Pancreas (tissue), 10 donors: ENCODE measurements around the gene TFAP2E. TPM values are rescaled to one million over a fixed set of nuclear protein-coding genes. Genes with fewer than 3 reads are reported as not detected.

ENCODE experiments used
- ATAC-seq, 4 donors: fragments of 200-7000 bp; cut with Tn5 transposase; one replicate each; pipeline versions ENCODE4 v1.8.0 to v1.9.1; 2020; ENCODE audit warnings: mild to moderate bottlenecking in 4 of 4, moderate library complexity in 4 of 4
- DNase-seq, 6 donors: peaks; one replicate each; pipeline ENCODE4 v3.0.0-alpha.2; 2020
- FAIRE-seq: peaks from 2 replicates; lab custom pipeline; 2012; peaks lifted over from hg19 to GRCh38; lab: Jason Lieb, UNC
- H3K27ac ChIP-seq, 4 donors: fragments of 200-600 bp; sonication (generic); 1 replicate in 3 of 4; 2 replicates in 1 of 4; pipeline versions ENCODE4 v1.5.0 to v1.8.0; 2020
- H3K27me3 ChIP-seq, 4 donors: fragments of 200-600 bp; one replicate each; pipeline ENCODE4 v1.8.0; 2021
- H3K36me3 ChIP-seq, 3 donors: fragments of 200-600 bp; sonication (generic) in 1 of 3; one replicate each; pipeline versions ENCODE4 v1.5.0 to v1.8.0; 2020 to 2021
- H3K4me1 ChIP-seq, 3 donors: fragments of 200-600 bp; one replicate each; pipeline ENCODE4 v1.8.0; 2021
- H3K4me3 ChIP-seq, 4 donors: fragments of 200-600 bp; sonication (generic) in 2 of 4; one replicate each; pipeline versions ENCODE4 v1.5.0 to v1.8.0; 2020 to 2021
- H3K9me3 ChIP-seq, 4 donors: fragments of 200-600 bp; one replicate each; pipeline ENCODE4 v1.8.0; 2021
- CTCF ChIP-seq, 4 donors: fragments of 200-600 bp; sonication (generic) in 3 of 4; IDR thresholded peaks; one replicate each; pipeline versions ENCODE4 v1.5.0 to v1.8.0; 2021; ENCODE audit warnings: antibody characterized with exemption in 4 of 4
- WGBS, 2 donors: extraction: QIAGEN DNeasy Blood & Tissue Kit; methylation state at CpG; one replicate each; pipeline ENCODE4 v1.1.7; 2013; 5-methylcytosine and 5-hydroxymethylcytosine counted together
- intact Hi-C, 3 donors: fragments of 100-400 bp; cut with DNase I; formaldehyde crosslinking; loops; one replicate each; pipeline versions ENCODE4 v1.11.1 to v1.14.2; 2022
- polyA plus RNA-seq, 2 donors: library from polyadenylated mRNA; stranded (reverse); fragments of 200-250 nt; gene quantifications; one replicate each; pipeline ENCODE4 v1.2.3, GENCODE V29; 2013
- total RNA-seq, 6 donors: library from RNA; stranded (reverse); fragmentation: NEBNext Ultra II Directional in 4 of 6; extraction: Animal tissue kit (Norgen Biotek cat#: 25700) in 4 of 6; gene quantifications; one replicate each; pipeline versions ENCODE4 v1.2.1 to v1.2.4, GENCODE V29; 2021 to 2023
- donor health status: healthy with polysubstance abuse.
- donor health status: DM: no; HTN: no; CAD: no; lungs with moderate emphysema.
- donor health status: DM: no; HTN: no; CAD: no.
- donor health status: control.
- donor health status: control.
- donor health status: Bipolar disorder and iron deficiency.
- donor health status: DM: yes; HTN: yes; CAD: no.
- donor health status: DM: no; HTN: no; CAD: no.
- donor health status: DM: no; HTN: no; CAD: no.
- donor health status: DM: yes; HTN: yes; CAD: no.

The TFAP2E gene
- total and polyA plus RNA-seq, 8 donors, result 0.08 to 2.0 (median 0.25) TPM

GRCh38 chr1:35591211-35591610 lies 18.1 kb downstream of the TFAP2E start:
- ATAC-seq (no peak), DNase-seq (no peak), FAIRE-seq (no peak)
- H3K9me3 ChIP-seq, result no peaks in the 10 kb centered on the region
- 90 to 94% methylated on average over 8 of the region's 8 CpGs for WGBS, 2 donors
- H3K36me3 ChIP-seq, result no peaks in the 10 kb centered on the region
- no peaks in the 10 kb centered on the region for H3K4me1 ChIP-seq
- H3K4me3 ChIP-seq, result no peak overlapping the region
- no peak overlapping the region for H3K27ac ChIP-seq
- TF ChIP-seq CTCF (IDR thresholded peaks at IDR 0.05), result no peak
- intact Hi-C loops, result no loop called here
- H3K27me3 ChIP-seq, result no peaks in the 10 kb centered on the region

- ATAC-seq (no peak), DNase-seq (no peak), FAIRE-seq (no peak)
- no peaks in the 10 kb centered on the region for H3K27me3 ChIP-seq
- no peaks in the 10 kb centered on the region for H3K36me3 ChIP-seq
- H3K4me1 ChIP-seq, result no peaks in the 10 kb centered on the region
- H3K27ac ChIP-seq, result no peak overlapping the region
- WGBS, 2 donors, result 53 to 60% methylated on average over 8 of the region's 8 CpGs
- no peaks in the 10 kb centered on the region for H3K9me3 ChIP-seq
- no peak overlapping the region for H3K4me3 ChIP-seq
- intact Hi-C loops, result no loop called here
- TF ChIP-seq CTCF (IDR thresholded peaks at IDR 0.05), result no peak
These were observed 20.1 kb downstream of the TFAP2E start for GRCh38 chr1:35592991-35593769.

- FAIRE-seq (no peak), DNase-seq (no peak), ATAC-seq (no peak)
- TF ChIP-seq CTCF (IDR thresholded peaks at IDR 0.05), result no peak
- Histone ChIP-seq H3K4me3 (no peak overlapping the region), H3K27ac (no peak overlapping the region), H3K4me1 (no peaks in the 10 kb centered on the region), H3K36me3 (no peaks in the 10 kb centered on the region), H3K27me3 (no peaks in the 10 kb centered on the region), H3K9me3 (no peaks in the 10 kb centered on the region)
- 92 to 95% methylated on average over 9 of the region's 9 CpGs for WGBS, 2 donors
- intact Hi-C loops, result no loop called here
These were observed 21.1 kb downstream of the TFAP2E start for GRCh38 chr1:35594005-35594760.

GRCh38 chr1:35595684-35596083 lies 22.6 kb downstream of the TFAP2E start:
- no peak for ATAC-seq
- no peak for FAIRE-seq
- WGBS, 2 donors, result 84 to 92% methylated on average over 7 of the region's 7 CpGs
- Histone ChIP-seq H3K4me1 (no peaks in the 10 kb centered on the region), H3K27ac (no peak overlapping the region), H3K36me3 (no peaks in the 10 kb centered on the region), H3K4me3 (no peak overlapping the region), H3K27me3 (no peaks in the 10 kb centered on the region), H3K9me3 (no peaks in the 10 kb centered on the region)
- DNase-seq, result peak in 1 of 6 donors; percentile 3
- intact Hi-C loops, result no loop called here
- no peak for TF ChIP-seq CTCF (IDR thresholded peaks at IDR 0.05)
